ENCODE results near the gene ATP13A4. TPM values are rescaled to one million over a fixed set of nuclear protein-coding genes. Genes with fewer than 3 reads are reported as not detected.

Gene ATP13A4
- total and polyA plus RNA-seq, 2 of the 8 experiments (the other 6 are each of a cell fraction or from before 2014, with no cell fraction given), result 0.12 TPM; not detected in 1

GRCh38 chr3:193560870-193561269 is 6.2 kb upstream of the ATP13A4 start (continued):
- TF ChIP-seq HDAC6 (IDR thresholded peaks at IDR 0.05; ENCODE audit: low read depth, low read length) (no peak), CBX8 (IDR thresholded peaks at IDR 0.05; ENCODE audit: borderline replicate concordance, low read depth, low read length) (no peak), ASH2L (IDR thresholded peaks at IDR 0.05; ENCODE audit: low read length) (no peak)
